GM12878 (cell line): Measurements from ENCODE around the gene PXDC1. TPM values are rescaled to one million over a fixed set of nuclear protein-coding genes. Genes with fewer than 3 reads are reported as not detected.
A peak's percentile ranks its signal among the peaks of the same experiment; 100 is the strongest.

Experiments
- CTCF ChIP-seq, 3 experiments: IDR thresholded peaks in 2 of 3; conservative IDR thresholded peaks in 1 of 3; 2 replicates each; pipeline ENCODE4 v1.5.1; 2011; ENCODE audit warnings: low read depth in 3 of 3, low read length in 3 of 3, mild to moderate bottlenecking in 3 of 3, control low read depth in 2 of 3, moderate library complexity in 2 of 3, inconsistent platforms in 1 of 3, mixed read lengths in 1 of 3; ENCODE audit not compliant: control insufficient read depth in 2 of 3, insufficient read depth in 1 of 3; ENCODE audit errors: extremely low read depth in 1 of 3
- E2F8 ChIP-seq: fragments of 450-650 bp; IDR thresholded peaks from 2 replicates; pipeline ENCODE4 v1.6.1; 2018; ENCODE audit warnings: mild to moderate bottlenecking, low read depth, moderate library complexity; ENCODE audit not compliant: partially characterized antibody
- EP300 ChIP-seq, 2 experiments: fragments of 150-350 bp in 1 of 2; IDR thresholded peaks; 2 replicates each; pipeline ENCODE4 v1.6.1; 2011 to 2012; ENCODE audit warnings: low read depth in 2 of 2, low read length in 2 of 2, borderline replicate concordance in 1 of 2, improper control_type of control experiment in 1 of 2, inconsistent platforms in 1 of 2; ENCODE audit not compliant: control insufficient read depth in 1 of 2
- ESRRA ChIP-seq: IDR thresholded peaks from 2 replicates; pipeline ENCODE4 v1.6.1; 2012; ENCODE audit warnings: mild to moderate bottlenecking, low read length, improper control_type of control experiment
- ETV6 ChIP-seq, 2 experiments: fragments of 450-650 bp in 1 of 2; IDR thresholded peaks in 1 of 2; conservative IDR thresholded peaks in 1 of 2; 2 replicates each; pipeline ENCODE4 v1.6.1; 2014; ENCODE audit warnings: antibody characterized with exemption in 1 of 2, borderline replicate concordance in 1 of 2, low read depth in 1 of 2, mild to moderate bottlenecking in 1 of 2, moderate library complexity in 1 of 2
- FOXM1 ChIP-seq: IDR thresholded peaks from 2 replicates; pipeline ENCODE4 v1.6.1; 2012; ENCODE audit warnings: low read depth, mild to moderate bottlenecking, inconsistent platforms, low read length, moderate library complexity
- IRF4 ChIP-seq: IDR thresholded peaks from 2 replicates; pipeline ENCODE4 v1.6.1; 2011; ENCODE audit warnings: low read depth, low read length
- MXI1 ChIP-seq: fragments of 150-350 bp; IDR thresholded peaks from 2 replicates; pipeline ENCODE4 v1.6.1; 2011; ENCODE audit warnings: low read depth, mild to moderate bottlenecking, inconsistent platforms, low read length, improper control_type of control experiment
- NFXL1 ChIP-seq: fragments of 450-650 bp; IDR thresholded peaks from 2 replicates; pipeline ENCODE4 v1.6.1; 2017; ENCODE audit warnings: antibody characterized with exemption, mild to moderate bottlenecking, borderline replicate concordance
- NFYA ChIP-seq: IDR thresholded peaks from 2 replicates; pipeline ENCODE4 v1.6.1; 2011; ENCODE audit warnings: low read depth, mild to moderate bottlenecking, low read length, improper control_type of control experiment, borderline replicate concordance
- NR2F1 ChIP-seq: fragments of 450-650 bp; conservative IDR thresholded peaks from 2 replicates; pipeline ENCODE4 v1.6.1; 2017; ENCODE audit warnings: mild to moderate bottlenecking
- PAX8 ChIP-seq: fragments of 450-650 bp; IDR thresholded peaks from 2 replicates; pipeline ENCODE4 v1.6.1; 2017; ENCODE audit warnings: mild to moderate bottlenecking, moderate library complexity
- POU2F2 ChIP-seq: IDR thresholded peaks from 3 replicates; pipeline ENCODE4 v1.6.1; 2011; ENCODE audit warnings: low read depth, mild to moderate bottlenecking, low read length, borderline replicate concordance
- RB1 ChIP-seq: fragments of 450-650 bp; formaldehyde crosslinking; IDR thresholded peaks from 2 replicates; pipeline ENCODE4 v1.6.1; 2017; ENCODE audit warnings: mild to moderate bottlenecking, borderline replicate concordance
- SIN3A ChIP-seq: IDR thresholded peaks from 2 replicates; pipeline ENCODE4 v1.6.1; 2012; ENCODE audit warnings: low read depth, low read length, improper control_type of control experiment
- SP1 ChIP-seq: IDR thresholded peaks from one replicate; pipeline ENCODE4 v1.6.1; 2011; ENCODE audit warnings: low read depth, low read length
- SRF ChIP-seq, 2 experiments: IDR thresholded peaks; 2 replicates each; pipeline ENCODE4 v1.6.1; 2011; ENCODE audit warnings: low read depth in 2 of 2, low read length in 2 of 2, mild to moderate bottlenecking in 1 of 2, moderate library complexity in 1 of 2
- TCF3 ChIP-seq: IDR thresholded peaks from 2 replicates; pipeline ENCODE4 v1.6.1; 2012; ENCODE audit warnings: low read depth, mild to moderate bottlenecking, low read length, borderline replicate concordance; ENCODE audit not compliant: insufficient read depth
- ZNF274 ChIP-seq: IDR thresholded peaks from one replicate; pipeline ENCODE4 v1.8.0; 2011; ENCODE audit not compliant: insufficient read length, insufficient read depth
- polyA plus RNA-seq, 11 experiments: library from polyadenylated mRNA; depleted of rRNA in 4 of 11; unstranded in 6 of 11; stranded (reverse) in 5 of 11; fragments of >200 nt; fragmentation: Nextera tagmentation in 4 of 11; fragmentation: Illumina TruSeq in 1 of 11; extraction: Ambion mirVana in 4 of 11; extraction: Trizol in 1 of 11; gene quantifications; 1 replicate in 1 of 11; 2 replicates in 10 of 11; pipeline versions ENCODE4 v1.2.1 to v1.2.3, GENCODE V29; 2011 to 2016; ENCODE audit warnings: inconsistent platforms in 2 of 11, missing spikeins in 2 of 11, low read depth in 1 of 11
- total RNA-seq, 4 experiments: library from RNA; depleted of rRNA in 3 of 4; stranded (reverse); fragments of >200 nt in 3 of 4; fragmentation: Illumina TruSeq in 1 of 4; extraction: Trizol in 1 of 4; gene quantifications; 2 replicates each; pipeline versions ENCODE4 v1.2.1 to v1.2.3, GENCODE V29; 2013 to 2021
- TF ChIP-seq, protein P1 (sequence below): fragments of 450-650 bp; formaldehyde crosslinking; IDR thresholded peaks from 2 replicates; pipeline ENCODE4 v1.4.0; 2022; ENCODE audit warnings: mild to moderate bottlenecking, moderate library complexity

PXDC1 gene
- total and polyA plus RNA-seq, 10 of the 15 experiments (the other 5 are each of a cell fraction or from before 2014, with no cell fraction given) = 0.03 to 0.72 (median 0.32) TPM; not detected in 2

DNA sequence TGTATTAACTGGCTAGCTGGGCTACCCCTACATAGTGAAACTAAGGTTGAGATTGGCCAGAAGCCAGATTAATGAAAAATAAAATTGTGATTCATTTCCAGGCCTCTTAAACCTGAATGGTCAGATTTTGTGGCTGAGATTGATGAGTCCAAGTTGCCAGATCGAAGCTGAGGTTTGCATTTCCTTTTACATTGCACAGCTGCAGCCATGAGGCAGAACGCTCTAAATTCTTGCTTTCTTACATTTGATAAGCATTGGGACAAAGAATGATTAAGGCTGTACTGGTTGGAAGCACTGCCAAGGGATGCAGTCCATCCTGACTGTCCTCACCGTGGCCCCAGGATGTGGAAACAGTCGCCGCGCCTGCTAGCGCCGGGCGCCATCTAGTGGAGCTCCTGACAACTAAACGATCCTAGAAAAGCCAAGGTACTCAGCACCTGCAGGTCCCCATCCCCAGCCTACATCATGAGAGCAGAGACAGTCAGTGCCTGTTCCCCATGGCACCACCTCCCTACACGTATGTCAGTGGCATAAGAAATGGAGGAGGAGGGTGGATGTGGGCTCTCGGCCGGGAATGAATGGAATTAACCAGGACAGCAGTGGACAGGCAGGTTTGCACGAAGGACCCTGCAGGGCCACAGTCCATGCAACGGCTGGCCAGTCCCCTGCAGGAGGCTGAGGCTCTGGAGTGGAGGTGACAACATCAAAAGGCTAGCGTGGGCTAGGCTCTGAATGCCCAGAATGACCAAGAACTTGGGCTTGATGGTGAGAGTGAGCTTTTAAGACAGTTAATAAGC lies 19.0 kb downstream of the PXDC1 start (continued):
- TF ChIP-seq E2F8 = no peak
- no peak for TF ChIP-seq MXI1
- no peak for TF ChIP-seq NFXL1
- TF ChIP-seq SRF (IDR thresholded peaks at IDR 0.05; ENCODE audit: low read depth in 2 of 2, low read length in 2 of 2) = no peak
- TF ChIP-seq POU2F2 = no peak
- TF ChIP-seq ETV6 (conservative IDR thresholded peaks at IDR 0.05 in 1 of 2, IDR thresholded peaks at IDR 0.05 in 1 of 2; ENCODE audit: borderline replicate concordance in 1 of 2, low read depth in 1 of 2) = no peak
- no peak for TF ChIP-seq ESRRA
- no peak for TF ChIP-seq SP1
- TF ChIP-seq, protein P1, sequence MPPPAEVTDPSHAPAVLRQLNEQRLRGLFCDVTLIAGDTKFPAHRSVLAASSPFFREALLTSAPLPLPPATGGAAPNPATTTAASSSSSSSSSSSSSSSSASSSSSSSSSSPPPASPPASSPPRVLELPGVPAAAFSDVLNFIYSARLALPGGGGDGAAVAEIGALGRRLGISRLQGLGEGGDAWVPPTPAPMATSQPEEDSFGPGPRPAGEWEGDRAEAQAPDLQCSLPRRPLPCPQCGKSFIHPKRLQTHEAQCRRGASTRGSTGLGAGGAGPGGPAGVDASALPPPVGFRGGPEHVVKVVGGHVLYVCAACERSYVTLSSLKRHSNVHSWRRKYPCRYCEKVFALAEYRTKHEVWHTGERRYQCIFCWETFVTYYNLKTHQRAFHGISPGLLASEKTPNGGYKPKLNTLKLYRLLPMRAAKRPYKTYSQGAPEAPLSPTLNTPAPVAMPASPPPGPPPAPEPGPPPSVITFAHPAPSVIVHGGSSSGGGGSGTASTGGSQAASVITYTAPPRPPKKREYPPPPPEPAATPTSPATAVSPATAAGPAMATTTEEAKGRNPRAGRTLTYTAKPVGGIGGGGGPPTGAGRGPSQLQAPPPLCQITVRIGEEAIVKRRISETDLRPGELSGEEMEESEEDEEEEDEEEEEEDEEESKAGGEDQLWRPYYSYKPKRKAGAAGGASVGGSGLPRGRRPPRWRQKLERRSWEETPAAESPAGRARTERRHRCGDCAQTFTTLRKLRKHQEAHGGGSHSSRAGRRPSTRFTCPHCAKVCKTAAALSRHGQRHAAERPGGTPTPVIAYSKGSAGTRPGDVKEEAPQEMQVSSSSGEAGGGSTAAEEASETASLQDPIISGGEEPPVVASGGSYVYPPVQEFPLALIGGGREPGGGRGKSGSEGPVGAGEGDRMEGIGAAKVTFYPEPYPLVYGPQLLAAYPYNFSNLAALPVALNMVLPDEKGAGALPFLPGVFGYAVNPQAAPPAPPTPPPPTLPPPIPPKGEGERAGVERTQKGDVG (CRISPR knock-in tag) = no peak
- TF ChIP-seq IRF4 = no peak
- TF ChIP-seq NFYA = no peak
- peak; percentile 91 to 95 (median 91) for TF ChIP-seq CTCF (IDR thresholded peaks at IDR 0.05 in 2 of 3, conservative IDR thresholded peaks at IDR 0.05 in 1 of 3; ENCODE audit: control insufficient read depth in 2 of 3, extremely low read depth in 1 of 3, insufficient read depth in 1 of 3, low read depth in 3 of 3, low read length in 3 of 3)
- no peak for TF ChIP-seq EP300 (IDR thresholded peaks at IDR 0.05; ENCODE audit: borderline replicate concordance in 1 of 2, control insufficient read depth in 1 of 2, low read depth in 2 of 2, low read length in 2 of 2)
- no peak for TF ChIP-seq NR2F1
- 0 out of 2 replicates have a peak, but pooled peaks have one; percentile 31 for TF ChIP-seq RB1
- no peak for TF ChIP-seq FOXM1
- TF ChIP-seq PAX8 = no peak
- TF ChIP-seq TCF3 = no peak
- no peak for TF ChIP-seq ZNF274
- TF ChIP-seq SIN3A = no peak
